B cell (primary cell): ENCODE results near the gene PSD. TPM values are rescaled to one million over a fixed set of nuclear protein-coding genes. Genes with fewer than 3 reads are reported as not detected.

Experiments
- ATAC-seq: fragments of 200-7000 bp; cut with Tn5 transposase; one replicate; pipeline ENCODE4 v1.10.0; 2021; ENCODE audit warnings: low read depth, mild to moderate bottlenecking, moderate number of reproducible peaks, moderate library complexity
- CTCF ChIA-PET: fragments of 350-600 bp; sonication (Branson Sonifier 250); formaldehyde crosslinking; loops from one replicate; lab custom pipeline; 2021; ENCODE audit warnings: antibody characterized with exemption, inconsistent platforms; lab: Charles Lee
- POLR2A ChIA-PET: fragments of 350-600 bp; sonication (Branson Sonifier 250); formaldehyde crosslinking; loops from one replicate; lab custom pipeline; 2021; ENCODE audit warnings: antibody characterized with exemption; lab: Charles Lee
- DNase-seq: peaks from one replicate; pipeline ENCODE4 v3.0.0; 2013
- H2AFZ ChIP-seq: 2 replicates; pipeline ENCODE4 v1.6.1; 2012; ENCODE audit warnings: mild to moderate bottlenecking, low read depth, low read length; ENCODE audit not compliant: insufficient read depth, poor library complexity, severe bottlenecking
- H3K27ac ChIP-seq, 2 donors: 1 replicate in 1 of 2; 2 replicates in 1 of 2; pipeline ENCODE4 v1.5.1; 2012 to 2013; ENCODE audit warnings: low read length in 2 of 2, mild to moderate bottlenecking in 2 of 2, moderate library complexity in 1 of 2
- H3K27me3 ChIP-seq, 4 experiments: fragments of 200-600 bp in 1 of 4; sonication (generic) in 1 of 4; replicated peaks in 1 of 4; 1 replicate in 2 of 4; 2 replicates in 2 of 4; pipeline versions ENCODE4 v1.6.1 to v1.7.0; 2013 to 2016; ENCODE audit warnings: low read length in 3 of 4, mild to moderate bottlenecking in 2 of 4, mixed read lengths in 1 of 4, moderate library complexity in 1 of 4; ENCODE audit not compliant: insufficient read depth in 4 of 4, control insufficient read depth in 3 of 4; ENCODE audit errors: control extremely low read depth in 1 of 4
- H3K36me3 ChIP-seq, 2 experiments: replicated peaks in 1 of 2; 1 replicate in 1 of 2; 2 replicates in 1 of 2; pipeline versions ENCODE4 v1.6.1 to v1.7.1; 2013; ENCODE audit warnings: low read length in 1 of 2; ENCODE audit not compliant: insufficient read depth in 2 of 2, control insufficient read depth in 1 of 2; ENCODE audit errors: control extremely low read depth in 1 of 2, extremely low read depth in 1 of 2
- H3K4me1 ChIP-seq, 2 donors: fragments of 200-600 bp in 1 of 2; sonication (generic) in 1 of 2; 1 replicate in 1 of 2; 2 replicates in 1 of 2; pipeline versions ENCODE4 v1.5.1 to v1.6.1; 2013 to 2017; ENCODE audit warnings: low read length in 2 of 2; ENCODE audit not compliant: control insufficient read depth in 2 of 2, insufficient read depth in 2 of 2
- H3K4me2 ChIP-seq: replicated peaks from 2 replicates; pipeline ENCODE3; 2012; ENCODE audit warnings: mild to moderate bottlenecking, low read depth, low read length; ENCODE audit not compliant: poor library complexity, severe bottlenecking
- H3K4me3 ChIP-seq, 5 experiments: fragments of 200-600 bp in 1 of 5; sonication (generic) in 1 of 5; 1 replicate in 3 of 5; 2 replicates in 2 of 5; pipeline versions ENCODE4 v1.5.1 to v1.7.0; 2011 to 2016; ENCODE audit warnings: low read length in 4 of 5, mild to moderate bottlenecking in 4 of 5, low read depth in 2 of 5, control low read depth in 1 of 5, moderate library complexity in 1 of 5; ENCODE audit not compliant: insufficient read depth in 1 of 5; ENCODE audit errors: control extremely low read depth in 1 of 5, extremely low read depth in 1 of 5
- H3K79me2 ChIP-seq: fragments of 200-600 bp; sonication (generic); one replicate; pipeline ENCODE4 v1.6.0; 2016; ENCODE audit warnings: low read length; ENCODE audit not compliant: control insufficient read depth, insufficient read depth
- H3K9ac ChIP-seq: fragments of 200-600 bp; sonication (generic); 2 replicates; pipeline ENCODE4 v1.6.1; 2017; ENCODE audit warnings: mild to moderate bottlenecking, low read length, moderate library complexity
- H3K9me3 ChIP-seq, 3 donors: one replicate each; pipeline versions ENCODE4 v1.6.1 to v1.7.1; 2013; ENCODE audit warnings: low read length in 2 of 3; ENCODE audit not compliant: control insufficient read depth in 2 of 3, insufficient read depth in 1 of 3; ENCODE audit errors: control extremely low read depth in 1 of 3
- H4K20me1 ChIP-seq: 2 replicates; pipeline ENCODE4 v1.6.0; 2012; ENCODE audit warnings: mild to moderate bottlenecking, low read length; ENCODE audit not compliant: insufficient read depth, control insufficient read depth, poor library complexity, severe bottlenecking
- H3K27ac Mint-ChIP-seq: one replicate; pipeline ENCODE4 v1.8.0; 2021; ENCODE audit warnings: mixed read lengths
- H3K27me3 Mint-ChIP-seq: one replicate; pipeline ENCODE4 v1.8.0; 2021; ENCODE audit warnings: mixed read lengths
- H3K4me1 Mint-ChIP-seq: one replicate; pipeline ENCODE4 v1.8.0; 2021; ENCODE audit warnings: mixed read lengths
- H3K4me3 Mint-ChIP-seq: one replicate; pipeline ENCODE4 v1.8.0; 2021; ENCODE audit warnings: mixed read lengths
- H3K9me3 Mint-ChIP-seq: one replicate; pipeline ENCODE4 v1.8.0; 2022; ENCODE audit warnings: mixed read lengths; ENCODE audit not compliant: insufficient read depth
- EZH2 ChIP-seq: IDR thresholded peaks from 2 replicates; pipeline ENCODE4 v1.6.1; 2012; ENCODE audit warnings: borderline replicate concordance, low read depth, mild to moderate bottlenecking, moderate library complexity, low read length; ENCODE audit not compliant: insufficient read depth, poor library complexity, severe bottlenecking
- WGBS: methylation state at CpG from one replicate; pipeline ENCODE4 v1.1.5; 2013; ENCODE audit warnings: missing lambda C conversion rate; ENCODE audit not compliant: insufficient coverage; 5-methylcytosine and 5-hydroxymethylcytosine counted together
- intact Hi-C: fragments of 100-400 bp; cut with micrococcal nuclease; formaldehyde crosslinking; loops from one replicate; pipeline ENCODE4 v1.10.0; 2022
- polyA plus RNA-seq: library from polyadenylated mRNA; depleted of rRNA; stranded (reverse); fragments of >200 nt; gene quantifications from 2 replicates; pipeline ENCODE4 v1.2.3, GENCODE V29; 2012
- total RNA-seq, 2 donors: library from RNA; stranded (reverse); fragments of 120-200 nt in 1 of 2; gene quantifications; 1 replicate in 1 of 2; 2 replicates in 1 of 2; pipeline versions ENCODE4 v1.2.3 to v1.2.4, GENCODE V29; 2013 to 2022
- TF ChIP-seq, protein P1 (sequence below): fragments of 200-600 bp; IDR thresholded peaks from one replicate; pipeline ENCODE4 v1.8.0; 2022; ENCODE audit warnings: antibody characterized with exemption, mild to moderate bottlenecking

The PSD gene
- total and polyA plus RNA-seq, 2 donors (not counting 1 experiment from before 2014, with no cell fraction given), result 0.52 to 0.81 TPM

DNA sequence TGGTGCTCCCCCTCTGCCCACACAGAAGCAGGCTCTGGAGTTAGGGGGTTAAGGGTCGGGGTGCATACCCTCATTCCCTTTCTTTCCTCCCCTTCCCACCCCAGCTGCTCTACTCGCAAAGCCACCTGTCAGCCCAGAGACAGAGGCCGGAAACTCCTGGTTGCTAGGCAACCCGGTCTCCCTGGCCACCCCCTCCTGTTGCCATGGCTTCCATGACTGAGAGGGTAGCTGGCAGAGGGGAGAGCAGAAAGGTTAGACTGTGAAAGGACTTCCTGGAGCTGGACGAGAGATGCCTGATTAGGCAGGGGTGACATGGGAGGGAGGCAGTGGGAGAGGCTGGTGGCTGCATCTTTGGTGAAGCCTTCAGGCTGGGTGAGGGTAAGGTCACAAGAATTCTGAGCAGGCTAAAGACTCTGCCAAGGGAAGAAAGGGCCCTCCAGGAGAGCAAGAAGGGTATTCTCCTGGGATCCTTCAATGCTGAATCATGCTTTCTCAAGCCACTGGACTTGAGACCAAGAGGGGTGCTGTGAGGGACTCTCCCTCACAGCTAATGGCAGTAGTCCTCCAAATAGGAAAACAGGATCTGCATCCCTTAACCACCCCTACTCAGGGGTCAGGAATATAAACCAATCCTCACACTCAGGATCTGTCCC is 5.4 kb downstream of the PSD start:
- Mint-ChIP-seq H3K4me1 (peaks cover 31% of the 10 kb centered on the region), H3K4me3 (no peak overlapping the region), H3K9me3 (no peaks in the 10 kb centered on the region), H3K27me3 (peaks cover 65% of the 10 kb centered on the region), H3K27ac (no peak overlapping the region)
- Histone ChIP-seq H3K4me3 (no peak overlapping the region), H3K9ac (no peak overlapping the region), H3K27ac (no peak overlapping the region), H3K27me3 (peaks cover 0 to 91% (median 52%) of the 10 kb centered on the region in 4 experiments), H4K20me1 (no peaks in the 10 kb centered on the region), H2AFZ (no peak overlapping the region), H3K36me3 (no peaks in the 10 kb centered on the region), H3K79me2 (no peaks in the 10 kb centered on the region), H3K4me1 (peaks cover 26 to 32% of the 10 kb centered on the region in 2 donors), H3K4me2 (peak overlapping the region; percentile 5), H3K9me3 (peaks cover 0 to 22% (median 0%) of the 10 kb centered on the region in 3 donors)
- ChIA-PET CTCF (interaction anchor here (1.0 to 5.0 kb wide), 4 partner anchors 9 to 66 kb away, joined by 4 to 35 read pairs (median 8); no protein-coding TSS in a partner anchor), POLR2A (interaction anchor here (0.6 kb wide), 1 partner anchor 13 kb away, joined by 3 read pairs; no protein-coding TSS in a partner anchor)
- ATAC-seq, result no peak
- no peak for TF ChIP-seq EZH2
- TF ChIP-seq, protein P1, sequence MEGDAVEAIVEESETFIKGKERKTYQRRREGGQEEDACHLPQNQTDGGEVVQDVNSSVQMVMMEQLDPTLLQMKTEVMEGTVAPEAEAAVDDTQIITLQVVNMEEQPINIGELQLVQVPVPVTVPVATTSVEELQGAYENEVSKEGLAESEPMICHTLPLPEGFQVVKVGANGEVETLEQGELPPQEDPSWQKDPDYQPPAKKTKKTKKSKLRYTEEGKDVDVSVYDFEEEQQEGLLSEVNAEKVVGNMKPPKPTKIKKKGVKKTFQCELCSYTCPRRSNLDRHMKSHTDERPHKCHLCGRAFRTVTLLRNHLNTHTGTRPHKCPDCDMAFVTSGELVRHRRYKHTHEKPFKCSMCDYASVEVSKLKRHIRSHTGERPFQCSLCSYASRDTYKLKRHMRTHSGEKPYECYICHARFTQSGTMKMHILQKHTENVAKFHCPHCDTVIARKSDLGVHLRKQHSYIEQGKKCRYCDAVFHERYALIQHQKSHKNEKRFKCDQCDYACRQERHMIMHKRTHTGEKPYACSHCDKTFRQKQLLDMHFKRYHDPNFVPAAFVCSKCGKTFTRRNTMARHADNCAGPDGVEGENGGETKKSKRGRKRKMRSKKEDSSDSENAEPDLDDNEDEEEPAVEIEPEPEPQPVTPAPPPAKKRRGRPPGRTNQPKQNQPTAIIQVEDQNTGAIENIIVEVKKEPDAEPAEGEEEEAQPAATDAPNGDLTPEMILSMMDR, result no peak
- DNase-seq, result peak; percentile 45
- WGBS, result 4% methylated on average over 4 of the region's 5 CpGs
- intact Hi-C loops, result no loop called here

DNA sequence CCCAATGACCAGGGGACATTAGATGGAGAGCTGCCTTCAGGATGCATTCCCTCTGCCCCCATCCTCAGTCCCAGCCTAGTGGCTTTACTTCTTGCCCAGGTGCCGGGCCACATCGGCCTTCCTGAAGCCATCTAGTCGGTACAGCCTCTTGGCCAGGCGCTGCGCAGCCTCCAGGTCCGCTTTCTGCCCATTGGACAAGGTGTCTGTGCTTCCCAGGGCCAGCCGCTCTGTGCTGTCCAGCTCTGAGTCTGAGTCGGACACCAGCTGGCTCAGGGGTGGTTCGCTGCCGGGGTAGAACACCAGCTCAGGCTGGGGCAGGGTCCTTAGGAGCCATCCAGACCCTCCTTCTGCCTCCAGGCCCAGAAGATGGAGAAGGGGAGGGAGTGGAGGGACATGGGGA is 6.3 kb downstream of the PSD start:
- Histone ChIP-seq H3K9me3 (peaks cover 0 to 23% (median 0%) of the 10 kb centered on the region in 3 donors), H3K27ac (no peak overlapping the region), H3K27me3 (peaks cover 0 to 91% (median 52%) of the 10 kb centered on the region in 4 experiments), H3K9ac (no peak overlapping the region), H2AFZ (no peak overlapping the region), H4K20me1 (no peaks in the 10 kb centered on the region), H3K4me1 (peaks cover 26 to 33% of the 10 kb centered on the region in 2 donors), H3K36me3 (no peaks in the 10 kb centered on the region), H3K4me2 (no peak overlapping the region), H3K4me3 (no peak overlapping the region), H3K79me2 (no peaks in the 10 kb centered on the region)
- Mint-ChIP-seq H3K27ac (no peak overlapping the region), H3K9me3 (no peaks in the 10 kb centered on the region), H3K27me3 (peaks cover 66% of the 10 kb centered on the region), H3K4me1 (peaks cover 29% of the 10 kb centered on the region), H3K4me3 (no peak overlapping the region)
- CTCF ChIA-PET, result interaction anchor here (0.8 to 5.0 kb wide), 6 partner anchors 8 to 66 kb away, joined by 3 to 35 read pairs (median 7); partner anchors contain the start of gene FBXL15
- POLR2A ChIA-PET, result interaction anchor here (1.0 to 3.3 kb wide), 2 partner anchors 8 to 13 kb away, joined by 3 to 14 read pairs; partner anchors contain the start of gene FBXL15
- 91% methylated on average over 8 of the region's 10 CpGs for WGBS
- TF ChIP-seq, protein P1, result no peak
- TF ChIP-seq EZH2, result no peak
- no peak for ATAC-seq
- DNase-seq, result peak; percentile 13
- intact Hi-C loops, result no loop called here
